ENCODE data around the gene ST8SIA6.

The ST8SIA6 gene

DNA sequence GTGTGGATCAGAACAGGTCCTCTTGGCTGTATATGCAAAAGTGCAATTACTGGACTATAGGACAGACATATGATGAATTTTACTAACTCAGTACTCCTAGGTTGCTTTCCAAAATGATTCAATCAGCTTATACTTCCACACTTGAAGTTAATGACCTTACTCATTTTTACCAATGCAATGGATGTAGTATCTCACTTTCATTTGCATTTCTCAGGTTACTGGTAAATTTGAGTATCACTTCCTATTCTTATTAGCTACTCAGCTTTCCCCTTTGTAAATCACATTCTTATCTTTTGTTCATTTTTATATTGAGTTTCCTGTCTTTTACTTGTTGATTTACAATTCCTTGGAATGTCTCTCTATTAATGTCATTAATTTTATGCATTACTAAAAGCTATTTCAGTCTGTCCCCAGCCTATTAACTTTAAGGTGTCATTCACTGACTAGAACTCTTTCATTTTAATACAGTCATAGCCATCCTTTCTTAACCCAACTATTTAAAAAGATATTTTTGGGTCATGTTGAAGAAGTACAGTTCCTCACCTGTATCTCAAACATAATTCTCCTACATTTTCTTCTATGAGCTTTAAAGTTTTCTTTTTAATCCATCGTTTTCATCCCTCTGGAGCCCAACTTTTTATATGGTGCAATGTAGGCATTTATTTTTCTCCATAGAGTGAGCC lies 137.8 kb downstream of the ST8SIA6 start:
- in situ Hi-C loops (cut with MboI; ENCODE audit: low sequenced_read_pairs) = no loop called here
- DNase-seq (ENCODE audit: low spot score in 2 of 2) = no peak
- Histone ChIP-seq H3K36me3 (replicated peaks) (no peaks in the 10 kb centered on the region), H3K9me3 (no peaks in the 10 kb centered on the region), H3K27me3 (ENCODE audit: low read depth) (peaks cover 12% of the 10 kb centered on the region), H3K4me1 (no peaks in the 10 kb centered on the region), H3K4me3 (no peak overlapping the region)

- Histone ChIP-seq H3K27me3 (ENCODE audit: low read depth) (peaks cover 15% of the 10 kb centered on the region), H3K36me3 (replicated peaks) (no peaks in the 10 kb centered on the region), H3K4me3 (no peak overlapping the region), H3K4me1 (no peaks in the 10 kb centered on the region), H3K9me3 (no peaks in the 10 kb centered on the region)
- no peak for DNase-seq (ENCODE audit: low spot score in 2 of 2)
- in situ Hi-C loops (cut with MboI; ENCODE audit: low sequenced_read_pairs) = no loop called here
Measured at GRCh38 chr10:17309435-17309834, 145.0 kb downstream of the ST8SIA6 start.

DNA sequence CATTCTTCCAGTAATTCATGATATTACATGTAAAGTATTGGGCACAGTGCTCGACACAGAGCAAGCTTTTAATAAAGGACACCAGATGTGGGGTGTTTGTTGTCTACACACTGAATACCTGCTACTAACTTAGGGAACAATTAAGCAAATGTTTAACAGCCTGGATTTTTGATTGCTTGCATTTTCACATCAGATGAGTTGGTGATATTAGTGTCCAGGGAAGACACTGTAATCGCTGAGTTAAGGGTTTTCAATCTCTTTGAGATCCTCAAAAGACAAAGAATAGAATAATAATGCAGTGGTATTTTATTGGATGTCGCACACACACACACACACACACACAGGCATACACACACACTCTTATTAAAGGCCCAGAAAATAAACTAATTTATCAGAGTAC lies 147.3 kb downstream of the ST8SIA6 start:
- DNase-seq (ENCODE audit: low spot score in 2 of 2) = no peak
- in situ Hi-C loops (cut with MboI; ENCODE audit: low sequenced_read_pairs) = no loop called here
- no peak overlapping the region for H3K4me3 ChIP-seq
- H3K27me3 ChIP-seq (ENCODE audit: low read depth) = peaks cover 9% of the 10 kb centered on the region
- H3K4me1 ChIP-seq = no peaks in the 10 kb centered on the region
- no peaks in the 10 kb centered on the region for H3K9me3 ChIP-seq
- H3K36me3 ChIP-seq (replicated peaks) = no peaks in the 10 kb centered on the region

- DNase-seq (ENCODE audit: low spot score in 2 of 2) = no peak
- H3K4me3 ChIP-seq = no peak overlapping the region
- H3K9me3 ChIP-seq = no peaks in the 10 kb centered on the region
- H3K27me3 ChIP-seq (ENCODE audit: low read depth) = peaks cover 3% of the 10 kb centered on the region; the same call in 1 of the 2 replicates
- no peaks in the 10 kb centered on the region for H3K4me1 ChIP-seq
- in situ Hi-C loops (cut with MboI; ENCODE audit: low sequenced_read_pairs) = no loop called here
- no peaks in the 10 kb centered on the region for H3K36me3 ChIP-seq (replicated peaks)
Measured at GRCh38 chr10:17292375-17292774, 162.0 kb downstream of the ST8SIA6 start.

DNA sequence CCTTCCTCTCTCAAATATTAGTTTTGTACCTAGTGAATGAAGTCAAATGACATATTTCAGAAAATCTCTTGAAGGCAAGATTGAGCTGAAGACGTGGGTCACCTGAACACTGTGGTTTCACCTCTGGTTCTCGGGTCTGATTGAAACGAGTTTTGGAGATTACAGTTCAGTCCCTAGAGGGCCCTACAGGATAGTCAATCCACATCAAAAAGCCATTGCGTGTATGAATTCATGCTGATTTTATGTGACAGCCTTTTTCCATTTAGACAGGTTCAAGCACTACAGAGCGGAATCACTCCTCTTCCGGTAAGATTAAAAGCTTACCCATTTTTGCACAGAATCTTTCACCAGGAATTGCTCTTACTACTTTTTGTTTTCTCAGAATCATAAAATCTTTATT lies 164.2 kb downstream of the ST8SIA6 start:
- Histone ChIP-seq H3K4me1 (no peaks in the 10 kb centered on the region), H3K4me3 (no peak overlapping the region), H3K36me3 (replicated peaks) (no peaks in the 10 kb centered on the region), H3K27me3 (ENCODE audit: low read depth) (peaks cover 3% of the 10 kb centered on the region; the same call in 1 of the 2 replicates), H3K9me3 (no peaks in the 10 kb centered on the region)
- DNase-seq (ENCODE audit: low spot score in 2 of 2) = peak in 1 of 2 experiments; percentile 14
- in situ Hi-C loops (cut with MboI; ENCODE audit: low sequenced_read_pairs) = no loop called here

DNA sequence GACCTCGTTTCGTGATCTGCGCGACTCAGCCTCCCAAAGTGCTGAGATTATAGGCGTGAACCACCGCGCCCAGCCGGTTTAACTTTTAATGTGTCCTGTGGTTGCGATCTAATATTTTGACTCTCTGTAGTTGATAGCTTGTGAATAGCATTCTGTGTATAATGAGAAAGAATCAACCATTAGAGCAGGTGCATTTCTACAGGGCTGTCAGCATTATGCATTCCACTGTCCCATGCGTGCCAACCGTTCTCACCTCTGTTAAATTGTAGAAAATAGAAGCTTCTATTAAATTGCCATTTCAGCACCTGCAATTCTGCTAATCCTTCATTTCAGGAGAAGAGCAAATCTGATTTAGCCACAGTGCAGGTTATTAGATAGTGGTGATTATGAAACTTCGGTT lies 164.6 kb downstream of the ST8SIA6 start:
- Histone ChIP-seq H3K4me1 (no peaks in the 10 kb centered on the region), H3K27me3 (ENCODE audit: low read depth) (peaks cover 3% of the 10 kb centered on the region; the same call in 1 of the 2 replicates), H3K9me3 (no peaks in the 10 kb centered on the region), H3K36me3 (replicated peaks) (no peaks in the 10 kb centered on the region), H3K4me3 (no peak overlapping the region)
- no peak for DNase-seq (ENCODE audit: low spot score in 2 of 2)
- in situ Hi-C loops (cut with MboI; ENCODE audit: low sequenced_read_pairs) = no loop called here

- no peaks in the 10 kb centered on the region for H3K9me3 ChIP-seq
- in situ Hi-C loops (cut with MboI; ENCODE audit: low sequenced_read_pairs) = no loop called here
- DNase-seq (ENCODE audit: low spot score in 2 of 2) = no peak
- no peak overlapping the region for H3K4me3 ChIP-seq
- H3K36me3 ChIP-seq (replicated peaks) = no peaks in the 10 kb centered on the region
- no peaks in the 10 kb centered on the region for H3K4me1 ChIP-seq
- peaks cover 3% of the 10 kb centered on the region; the same call in 1 of the 2 replicates for H3K27me3 ChIP-seq (ENCODE audit: low read depth)
Measured at GRCh38 chr10:17286562-17287550, 167.5 kb downstream of the ST8SIA6 start.

DNA sequence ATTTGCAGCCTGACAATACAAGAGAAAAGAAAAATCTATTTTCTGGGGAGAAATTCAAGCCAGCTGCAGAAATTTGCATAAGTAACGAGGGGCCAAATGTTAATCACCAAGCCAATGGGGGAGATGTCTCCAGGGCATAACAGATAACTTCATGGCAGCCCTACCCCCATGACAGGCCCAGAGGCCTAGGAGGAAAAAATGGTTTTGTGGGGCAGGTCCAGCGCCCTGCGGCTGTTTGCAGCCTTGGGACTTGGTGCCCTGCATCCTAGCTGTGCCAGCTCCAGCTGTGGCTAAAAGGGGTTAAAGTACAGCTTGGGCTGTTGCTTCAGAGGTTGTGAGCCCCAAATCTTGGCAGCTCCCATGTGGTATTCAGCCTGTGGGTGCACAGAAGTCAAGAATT lies 172.1 kb downstream of the ST8SIA6 start:
- Histone ChIP-seq H3K4me1 (no peaks in the 10 kb centered on the region), H3K27me3 (ENCODE audit: low read depth) (no peaks in the 10 kb centered on the region), H3K36me3 (replicated peaks) (no peaks in the 10 kb centered on the region), H3K9me3 (no peaks in the 10 kb centered on the region; the same call in 1 of the 2 replicates), H3K4me3 (no peak overlapping the region)
- in situ Hi-C loops (cut with MboI; ENCODE audit: low sequenced_read_pairs) = no loop called here
- DNase-seq (ENCODE audit: low spot score in 2 of 2) = no peak

- no peak for DNase-seq (ENCODE audit: low spot score in 2 of 2)
- Histone ChIP-seq H3K27me3 (ENCODE audit: low read depth) (no peaks in the 10 kb centered on the region), H3K4me3 (no peak overlapping the region), H3K9me3 (no peaks in the 10 kb centered on the region; the same call in 1 of the 2 replicates), H3K36me3 (replicated peaks) (no peaks in the 10 kb centered on the region), H3K4me1 (no peaks in the 10 kb centered on the region)
- in situ Hi-C loops (cut with MboI; ENCODE audit: low sequenced_read_pairs) = no loop called here
Measured at GRCh38 chr10:17278607-17279240, 175.7 kb downstream of the ST8SIA6 start.

GRCh38 chr10:17276756-17277424 lies 177.5 kb downstream of the ST8SIA6 start:
- no peak overlapping the region for H3K4me3 ChIP-seq
- no peaks in the 10 kb centered on the region; the same call in 1 of the 2 replicates for H3K9me3 ChIP-seq
- in situ Hi-C loops (cut with MboI; ENCODE audit: low sequenced_read_pairs) = no loop called here
- no peaks in the 10 kb centered on the region for H3K4me1 ChIP-seq
- no peak for DNase-seq (ENCODE audit: low spot score in 2 of 2)
- H3K27me3 ChIP-seq (ENCODE audit: low read depth) = no peaks in the 10 kb centered on the region
- no peaks in the 10 kb centered on the region for H3K36me3 ChIP-seq (replicated peaks)

GRCh38 chr10:17273403-17273802 lies 181.0 kb downstream of the ST8SIA6 start:
- no peaks in the 10 kb centered on the region for H3K36me3 ChIP-seq (replicated peaks)
- peaks cover 6% of the 10 kb centered on the region; the same call in 1 of the 2 replicates for H3K27me3 ChIP-seq (ENCODE audit: low read depth)
- H3K4me3 ChIP-seq = no peak overlapping the region
- in situ Hi-C loops (cut with MboI; ENCODE audit: low sequenced_read_pairs) = no loop called here
- H3K4me1 ChIP-seq = no peaks in the 10 kb centered on the region
- no peak for DNase-seq (ENCODE audit: low spot score in 2 of 2)
- H3K9me3 ChIP-seq = no peaks in the 10 kb centered on the region; the same call in 1 of the 2 replicates

- no peaks in the 10 kb centered on the region for H3K36me3 ChIP-seq (replicated peaks)
- in situ Hi-C loops (cut with MboI; ENCODE audit: low sequenced_read_pairs) = no loop called here
- H3K4me3 ChIP-seq = no peak overlapping the region
- peaks cover 12% of the 10 kb centered on the region; the same call in 1 of the 2 replicates for H3K27me3 ChIP-seq (ENCODE audit: low read depth)
- H3K4me1 ChIP-seq = no peaks in the 10 kb centered on the region
- DNase-seq (ENCODE audit: low spot score in 2 of 2) = no peak
- no peaks in the 10 kb centered on the region; the same call in 1 of the 2 replicates for H3K9me3 ChIP-seq
Measured at GRCh38 chr10:17272648-17273047, 181.7 kb downstream of the ST8SIA6 start.

All from HAP-1 (cell line).